ENCODE results near the gene UNKL. TPM values are rescaled to one million over a fixed set of nuclear protein-coding genes. Genes with fewer than 3 reads are reported as not detected.

Gene UNKL
- total and polyA plus RNA-seq, 2 donors (not counting 1 experiment from before 2014, with no cell fraction given): 53.9 to 178 TPM

DNA sequence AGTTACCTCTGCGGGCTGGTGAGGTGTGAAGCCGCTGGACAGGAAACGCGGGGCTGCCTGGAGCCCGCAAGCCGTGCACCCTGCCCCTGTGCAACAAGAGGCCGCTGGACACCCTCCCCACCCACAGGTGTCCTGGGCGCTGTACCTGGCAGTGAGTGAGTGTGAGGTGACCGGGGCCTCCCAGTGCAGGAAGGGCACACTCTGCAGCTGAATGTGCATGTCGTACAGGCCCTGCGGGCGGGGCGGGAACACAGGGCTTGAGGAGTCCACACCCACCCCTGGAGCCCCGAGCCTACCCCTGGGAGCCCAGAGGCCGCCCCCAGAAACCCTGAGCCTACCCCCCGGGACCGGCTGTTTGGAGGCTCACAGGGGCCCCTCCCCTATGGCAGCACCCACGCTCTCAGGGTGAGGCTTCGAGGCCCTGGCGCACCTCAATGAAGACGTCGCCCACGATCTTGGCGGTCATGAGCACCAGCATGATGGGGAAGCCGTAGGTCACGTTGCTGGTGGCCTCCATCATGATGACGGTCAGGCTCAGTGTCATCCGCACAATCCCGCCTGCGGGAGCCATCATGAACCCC, 34.1 kb upstream of the UNKL start:
- Mint-ChIP-seq H3K27ac (no peak overlapping the region), H3K27me3 (no peaks in the 10 kb centered on the region), H3K4me1 (peaks cover 4% of the 10 kb centered on the region), H3K9me3 (ENCODE audit: insufficient read depth) (no peaks in the 10 kb centered on the region), H3K4me3 (no peak overlapping the region)
- TF ChIP-seq EZH2 (IDR thresholded peaks at IDR 0.05; ENCODE audit: borderline replicate concordance, insufficient read depth, low read depth, low read length, poor library complexity, severe bottlenecking): no peak
- TF ChIP-seq, protein P1, sequence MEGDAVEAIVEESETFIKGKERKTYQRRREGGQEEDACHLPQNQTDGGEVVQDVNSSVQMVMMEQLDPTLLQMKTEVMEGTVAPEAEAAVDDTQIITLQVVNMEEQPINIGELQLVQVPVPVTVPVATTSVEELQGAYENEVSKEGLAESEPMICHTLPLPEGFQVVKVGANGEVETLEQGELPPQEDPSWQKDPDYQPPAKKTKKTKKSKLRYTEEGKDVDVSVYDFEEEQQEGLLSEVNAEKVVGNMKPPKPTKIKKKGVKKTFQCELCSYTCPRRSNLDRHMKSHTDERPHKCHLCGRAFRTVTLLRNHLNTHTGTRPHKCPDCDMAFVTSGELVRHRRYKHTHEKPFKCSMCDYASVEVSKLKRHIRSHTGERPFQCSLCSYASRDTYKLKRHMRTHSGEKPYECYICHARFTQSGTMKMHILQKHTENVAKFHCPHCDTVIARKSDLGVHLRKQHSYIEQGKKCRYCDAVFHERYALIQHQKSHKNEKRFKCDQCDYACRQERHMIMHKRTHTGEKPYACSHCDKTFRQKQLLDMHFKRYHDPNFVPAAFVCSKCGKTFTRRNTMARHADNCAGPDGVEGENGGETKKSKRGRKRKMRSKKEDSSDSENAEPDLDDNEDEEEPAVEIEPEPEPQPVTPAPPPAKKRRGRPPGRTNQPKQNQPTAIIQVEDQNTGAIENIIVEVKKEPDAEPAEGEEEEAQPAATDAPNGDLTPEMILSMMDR (IDR thresholded peaks at IDR 0.05): no peak
- Histone ChIP-seq H4K20me1 (ENCODE audit: control insufficient read depth, insufficient read depth, low read length, poor library complexity, severe bottlenecking) (peaks cover 5% of the 10 kb centered on the region), H3K9ac (ENCODE audit: low read length) (no peak overlapping the region), H3K27ac (ENCODE audit: low read length in 2 of 2) (no peak overlapping the region), H2AFZ (ENCODE audit: insufficient read depth, low read depth, low read length, poor library complexity, severe bottlenecking) (no peak overlapping the region), H3K4me3 (ENCODE audit: control extremely low read depth in 1 of 5, extremely low read depth in 1 of 5, insufficient read depth in 1 of 5, low read depth in 2 of 5, low read length in 4 of 5) (no peak overlapping the region), H3K27me3 (replicated peaks in 1 of 4; ENCODE audit: control extremely low read depth in 1 of 4, control insufficient read depth in 3 of 4, insufficient read depth in 4 of 4, low read length in 3 of 4) (no peaks in the 10 kb centered on the region), H3K4me2 (replicated peaks; ENCODE audit: low read depth, low read length, poor library complexity, severe bottlenecking) (no peak overlapping the region), H3K4me1 (ENCODE audit: control insufficient read depth in 2 of 2, insufficient read depth in 2 of 2, low read length in 2 of 2) (peaks cover 23 to 24% of the 10 kb centered on the region in 2 donors), H3K9me3 (ENCODE audit: control extremely low read depth in 1 of 3, control insufficient read depth in 2 of 3, insufficient read depth in 1 of 3, low read length in 2 of 3) (no peaks in the 10 kb centered on the region), H3K36me3 (replicated peaks in 1 of 2; ENCODE audit: control extremely low read depth in 1 of 2, control insufficient read depth in 1 of 2, extremely low read depth in 1 of 2, insufficient read depth in 2 of 2, low read length in 1 of 2) (peaks cover 0 to 70% of the 10 kb centered on the region in 2 experiments), H3K79me2 (ENCODE audit: control insufficient read depth, insufficient read depth, low read length) (peaks cover 13% of the 10 kb centered on the region)
- ATAC-seq (ENCODE audit: low read depth): no peak
- intact Hi-C loops (cut with micrococcal nuclease): no loop called here
- no peak for DNase-seq
- ChIA-PET POLR2A (no interaction called here), CTCF (no interaction called here)
- WGBS (ENCODE audit: insufficient coverage): 94% methylated on average over 27 of the region's 30 CpGs

DNA sequence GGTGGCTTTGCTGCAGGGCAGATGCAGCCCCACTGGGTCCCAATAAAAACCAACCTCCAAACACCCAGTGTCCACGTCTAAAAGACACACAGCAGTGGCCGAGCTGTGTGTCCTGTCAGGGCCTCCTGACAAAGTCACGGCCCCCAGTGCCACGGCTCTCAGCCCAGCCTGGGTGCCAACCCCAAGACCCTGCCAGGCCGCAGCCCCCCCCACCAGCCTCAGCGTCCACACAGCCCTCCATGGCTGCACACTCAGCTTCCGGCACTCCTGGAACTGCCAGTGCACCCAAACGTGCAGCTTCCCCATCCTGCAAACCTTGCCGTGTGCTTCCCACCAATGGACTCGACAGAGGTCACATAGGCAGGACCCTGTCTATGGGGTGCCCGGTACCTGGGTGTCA, 33.5 kb upstream of the UNKL start:
- Histone ChIP-seq H3K4me2 (replicated peaks; ENCODE audit: low read depth, low read length, poor library complexity, severe bottlenecking) (no peak overlapping the region), H3K4me3 (ENCODE audit: control extremely low read depth in 1 of 5, extremely low read depth in 1 of 5, insufficient read depth in 1 of 5, low read depth in 2 of 5, low read length in 4 of 5) (no peak overlapping the region), H3K4me1 (ENCODE audit: control insufficient read depth in 2 of 2, insufficient read depth in 2 of 2, low read length in 2 of 2) (peaks cover 24% of the 10 kb centered on the region in 2 donors), H3K9ac (ENCODE audit: low read length) (no peak overlapping the region), H3K36me3 (replicated peaks in 1 of 2; ENCODE audit: control extremely low read depth in 1 of 2, control insufficient read depth in 1 of 2, extremely low read depth in 1 of 2, insufficient read depth in 2 of 2, low read length in 1 of 2) (peaks cover 0 to 64% of the 10 kb centered on the region in 2 experiments), H3K27ac (ENCODE audit: low read length in 2 of 2) (no peak overlapping the region), H3K27me3 (replicated peaks in 1 of 4; ENCODE audit: control extremely low read depth in 1 of 4, control insufficient read depth in 3 of 4, insufficient read depth in 4 of 4, low read length in 3 of 4) (no peaks in the 10 kb centered on the region), H3K79me2 (ENCODE audit: control insufficient read depth, insufficient read depth, low read length) (peaks cover 13% of the 10 kb centered on the region), H4K20me1 (ENCODE audit: control insufficient read depth, insufficient read depth, low read length, poor library complexity, severe bottlenecking) (peaks cover 5% of the 10 kb centered on the region), H3K9me3 (ENCODE audit: control extremely low read depth in 1 of 3, control insufficient read depth in 2 of 3, insufficient read depth in 1 of 3, low read length in 2 of 3) (no peaks in the 10 kb centered on the region), H2AFZ (ENCODE audit: insufficient read depth, low read depth, low read length, poor library complexity, severe bottlenecking) (no peak overlapping the region)
- ChIA-PET CTCF (no interaction called here), POLR2A (no interaction called here)
- DNase-seq (no peak), ATAC-seq (ENCODE audit: low read depth) (no peak)
- intact Hi-C loops (cut with micrococcal nuclease): no loop called here
- H3K9me3 Mint-ChIP-seq (ENCODE audit: insufficient read depth): no peaks in the 10 kb centered on the region
- no peaks in the 10 kb centered on the region for H3K27me3 Mint-ChIP-seq
- TF ChIP-seq, protein P1 (IDR thresholded peaks at IDR 0.05): no peak
- no peak for TF ChIP-seq EZH2 (IDR thresholded peaks at IDR 0.05; ENCODE audit: borderline replicate concordance, insufficient read depth, low read depth, low read length, poor library complexity, severe bottlenecking)
- no peak overlapping the region for H3K27ac Mint-ChIP-seq
- H3K4me1 Mint-ChIP-seq: peaks cover 4% of the 10 kb centered on the region
- H3K4me3 Mint-ChIP-seq: no peak overlapping the region
- 96% methylated on average over 11 of the region's 11 CpGs for WGBS (ENCODE audit: insufficient coverage)

All from B cell (primary cell).